ENCODE data around the gene MPPED1. TPM values are rescaled to one million over a fixed set of nuclear protein-coding genes. Genes with fewer than 3 reads are reported as not detected.

Gene MPPED1
- total RNA-seq, 1 experiment from 2014 or later, result 0.03 TPM

- DNase-seq (ENCODE audit: low read depth, low spot score), result no peak
Observed at GRCh38 chr22:43491737-43492136, 79.9 kb downstream of the MPPED1 start.

GRCh38 chr22:43493297-43493696 is 81.5 kb downstream of the MPPED1 start:
- DNase-seq (ENCODE audit: low read depth, low spot score), result no peak
- in situ Hi-C loops (cut with HindIII; ENCODE audit: low pct_unique_long_range_greater_than_20kb, low sequenced_read_pairs), result no loop called here

More at GRCh38 chr22:43491737-43492136, 79.9 kb downstream of the MPPED1 start:
- in situ Hi-C loops (cut with HindIII; ENCODE audit: low pct_unique_long_range_greater_than_20kb, low sequenced_read_pairs), result no loop called here

GRCh38 chr22:43497956-43498855 is 86.4 kb downstream of the MPPED1 start:
- in situ Hi-C loops (cut with HindIII; ENCODE audit: low pct_unique_long_range_greater_than_20kb, low sequenced_read_pairs), result no loop called here
- DNase-seq (ENCODE audit: low read depth, low spot score), result no peak

DNA sequence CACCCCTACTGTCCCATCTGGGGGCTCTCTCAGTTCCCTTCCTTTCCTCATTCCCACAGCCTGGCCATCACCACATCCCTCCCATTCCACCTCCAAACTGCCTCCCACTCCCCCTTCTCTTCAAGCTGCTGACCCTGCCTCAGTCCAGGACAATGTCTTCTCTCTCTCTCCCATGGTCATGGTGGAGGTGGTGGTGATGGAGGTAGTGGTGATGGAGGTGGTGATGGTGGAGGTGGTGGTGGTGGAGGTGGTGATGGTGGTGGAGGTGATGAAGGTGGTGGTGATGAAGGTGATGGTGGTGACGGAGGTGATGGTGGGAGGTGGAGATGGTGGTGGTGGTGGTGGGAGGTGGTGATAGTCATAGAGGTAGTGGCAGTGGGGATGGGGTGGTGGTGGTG is 87.0 kb downstream of the MPPED1 start:
- in situ Hi-C loops (cut with HindIII; ENCODE audit: low pct_unique_long_range_greater_than_20kb, low sequenced_read_pairs), result no loop called here

GRCh38 chr22:43500792-43501785 is 89.3 kb downstream of the MPPED1 start:
- in situ Hi-C loops (cut with HindIII; ENCODE audit: low pct_unique_long_range_greater_than_20kb, low sequenced_read_pairs), result no loop called here
- DNase-seq (ENCODE audit: low read depth, low spot score), result no peak

More for the DNA sequence above, 87.0 kb downstream of the MPPED1 start:
- DNase-seq (ENCODE audit: low read depth, low spot score), result no peak

DNA sequence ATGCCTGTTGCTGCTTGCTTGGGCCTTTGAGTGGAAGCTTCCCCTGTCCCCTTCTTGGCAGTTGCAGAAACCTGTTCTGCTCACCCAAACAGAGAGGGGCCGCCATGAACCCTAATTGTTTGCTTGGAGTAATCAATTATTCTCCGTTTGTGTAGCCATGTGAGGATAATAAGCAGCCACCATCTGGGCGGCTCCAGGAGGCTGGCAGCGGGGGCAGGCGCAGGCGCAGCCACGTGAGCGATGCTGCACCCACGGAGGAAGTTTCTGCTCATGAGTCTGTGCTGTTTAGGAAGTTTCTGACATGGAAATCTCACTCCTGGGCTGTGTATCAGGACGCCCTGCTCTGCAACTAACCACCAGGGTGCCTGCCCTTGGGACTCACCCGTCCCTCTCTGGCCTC is 90.1 kb downstream of the MPPED1 start:
- no peak for DNase-seq (ENCODE audit: low read depth, low spot score)
- in situ Hi-C loops (cut with HindIII; ENCODE audit: low pct_unique_long_range_greater_than_20kb, low sequenced_read_pairs), result no loop called here

DNA sequence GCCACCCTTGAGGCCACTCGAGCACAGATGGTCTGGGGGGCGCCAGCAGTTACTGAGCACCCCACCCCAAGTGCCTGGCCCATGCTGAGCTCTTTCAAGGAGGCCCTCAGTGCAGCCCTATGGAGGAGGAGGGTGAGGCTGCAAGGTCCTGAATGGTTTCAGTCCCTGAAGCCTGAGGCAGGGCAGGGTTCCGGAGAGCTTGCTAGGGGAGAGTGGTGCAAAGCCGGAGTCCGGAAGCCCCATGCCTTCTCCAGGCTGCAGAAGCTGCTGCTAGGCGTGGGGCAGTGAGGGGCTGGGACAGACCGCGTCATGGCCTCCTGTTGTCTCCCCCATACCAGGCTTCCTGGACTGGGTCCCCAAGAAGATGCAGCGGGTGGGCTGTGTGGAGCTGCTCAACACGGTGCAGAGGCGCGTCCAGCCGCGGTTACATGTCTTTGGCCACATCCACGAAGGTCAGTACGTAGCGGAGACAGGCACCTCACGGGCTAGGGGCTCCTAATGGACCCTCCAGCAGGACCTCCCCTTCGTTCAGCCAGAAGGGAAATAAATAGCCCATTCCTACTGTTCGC is 90.6 kb downstream of the MPPED1 start:
- DNase-seq (ENCODE audit: low read depth, low spot score), result no peak
- in situ Hi-C loops (cut with HindIII; ENCODE audit: low pct_unique_long_range_greater_than_20kb, low sequenced_read_pairs), result no loop called here

DNA sequence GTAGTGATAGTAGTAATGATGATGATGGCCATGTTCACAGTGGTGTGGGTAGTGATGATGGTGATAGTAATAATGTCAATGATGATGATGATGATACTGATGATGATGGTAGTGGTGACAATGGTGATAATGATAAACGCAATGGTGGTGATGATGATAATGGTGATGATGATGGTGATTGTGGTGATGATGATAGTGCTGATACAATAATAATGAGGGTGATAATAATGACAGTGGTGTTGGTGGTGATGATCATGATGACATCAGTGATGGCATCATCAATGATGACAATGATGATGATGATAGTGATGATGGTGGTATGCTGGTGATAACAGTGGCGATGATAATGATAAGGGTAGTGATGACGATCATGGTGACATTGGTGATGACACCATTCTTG is 92.3 kb downstream of the MPPED1 start:
- no peak for DNase-seq (ENCODE audit: low read depth, low spot score)
- in situ Hi-C loops (cut with HindIII; ENCODE audit: low pct_unique_long_range_greater_than_20kb, low sequenced_read_pairs), result no loop called here

DNA sequence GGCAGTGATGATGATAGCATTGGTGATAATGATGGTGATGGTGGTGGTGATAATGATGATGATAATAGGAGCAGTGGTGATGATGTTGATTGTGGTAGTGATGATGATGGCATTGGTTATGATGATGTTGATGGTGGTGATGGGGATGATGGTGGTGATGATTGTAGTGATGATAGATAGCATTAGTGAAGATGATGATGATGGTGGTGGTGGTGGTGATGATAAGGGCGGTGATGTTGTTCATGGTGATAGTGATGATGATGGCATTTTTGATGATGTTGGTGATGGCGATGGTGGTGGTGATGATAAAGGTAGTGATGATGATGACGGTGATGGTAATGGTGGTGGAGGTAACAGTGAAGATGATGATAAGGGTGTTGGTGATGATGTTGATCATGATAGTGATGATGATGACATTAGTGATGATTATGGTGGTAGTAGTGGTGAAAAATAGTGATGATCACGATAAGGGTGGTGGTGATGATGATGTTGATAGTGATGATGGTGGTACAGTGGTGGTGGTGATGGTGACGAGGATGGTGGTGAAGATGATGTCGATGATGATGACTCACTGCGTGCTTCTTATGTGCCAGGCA is 93.0 kb downstream of the MPPED1 start:
- DNase-seq (ENCODE audit: low read depth, low spot score), result no peak
- in situ Hi-C loops (cut with HindIII; ENCODE audit: low pct_unique_long_range_greater_than_20kb, low sequenced_read_pairs), result no loop called here

DNA sequence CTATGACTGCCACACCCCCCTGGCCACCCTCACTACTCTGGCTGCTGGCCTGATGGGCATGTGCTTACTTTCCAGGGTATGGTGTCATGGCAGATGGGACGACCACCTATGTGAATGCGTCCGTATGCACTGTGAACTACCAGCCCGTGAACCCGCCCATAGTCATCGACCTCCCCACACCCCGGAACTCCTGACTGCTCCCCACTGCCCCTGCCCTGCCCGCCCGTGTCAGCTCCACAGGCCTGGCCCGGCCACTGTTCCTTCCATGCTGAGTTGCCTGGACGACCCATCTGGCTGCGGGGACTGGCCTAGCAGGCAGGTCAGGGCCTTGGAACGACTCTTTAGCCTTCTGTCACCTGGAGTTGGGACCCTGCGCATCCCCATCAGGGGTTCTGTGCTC is 93.6 kb downstream of the MPPED1 start:
- DNase-seq (ENCODE audit: low read depth, low spot score), result no peak
- in situ Hi-C loops (cut with HindIII; ENCODE audit: low pct_unique_long_range_greater_than_20kb, low sequenced_read_pairs), result no loop called here

DNA sequence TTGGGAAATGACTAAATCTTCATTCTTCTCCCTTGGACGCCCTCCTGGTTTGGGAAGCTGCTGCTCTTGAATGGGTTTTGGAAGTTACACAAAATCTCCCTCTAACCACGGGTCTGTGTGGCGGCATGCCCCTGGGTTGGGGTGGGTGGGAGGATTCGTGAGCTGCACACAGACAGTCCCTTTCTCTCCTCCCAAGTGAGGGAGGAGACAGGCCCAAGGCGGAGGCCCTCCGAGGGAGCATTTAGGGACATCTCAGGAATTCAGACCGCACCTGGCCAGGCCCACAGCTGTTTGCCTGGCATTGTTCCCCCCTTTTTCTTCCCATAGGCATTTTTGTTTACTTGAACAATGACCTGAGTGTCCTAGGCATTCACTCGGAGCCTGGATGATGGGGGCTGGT is 94.1 kb downstream of the MPPED1 start:
- DNase-seq (ENCODE audit: low read depth, low spot score), result no peak
- in situ Hi-C loops (cut with HindIII; ENCODE audit: low pct_unique_long_range_greater_than_20kb, low sequenced_read_pairs), result no loop called here

DNA sequence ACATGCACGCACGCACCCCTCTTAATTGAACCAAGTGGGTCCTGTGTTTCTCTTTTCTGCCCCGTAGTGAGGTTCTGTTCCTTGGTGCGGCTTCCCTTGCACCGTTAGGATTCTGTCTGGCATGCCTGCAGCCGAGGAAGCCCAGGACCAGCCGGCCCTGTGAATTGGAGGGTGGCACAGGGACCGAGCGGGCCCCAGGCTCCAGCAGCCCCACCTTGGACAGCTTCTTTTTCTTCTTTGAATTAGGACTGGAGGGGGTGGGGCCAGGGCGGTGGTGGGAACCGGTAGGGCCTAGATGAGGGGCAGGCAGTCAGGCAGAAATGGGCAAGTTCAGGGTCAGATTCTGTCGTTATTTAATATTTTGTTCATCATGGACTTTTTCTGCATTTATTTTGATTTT is 94.7 kb downstream of the MPPED1 start:
- no peak for DNase-seq (ENCODE audit: low read depth, low spot score)
- in situ Hi-C loops (cut with HindIII; ENCODE audit: low pct_unique_long_range_greater_than_20kb, low sequenced_read_pairs), result no loop called here

GRCh38 chr22:43507235-43507634 is 95.4 kb downstream of the MPPED1 start:
- DNase-seq (ENCODE audit: low read depth, low spot score), result no peak
- in situ Hi-C loops (cut with HindIII; ENCODE audit: low pct_unique_long_range_greater_than_20kb, low sequenced_read_pairs), result no loop called here

DNA sequence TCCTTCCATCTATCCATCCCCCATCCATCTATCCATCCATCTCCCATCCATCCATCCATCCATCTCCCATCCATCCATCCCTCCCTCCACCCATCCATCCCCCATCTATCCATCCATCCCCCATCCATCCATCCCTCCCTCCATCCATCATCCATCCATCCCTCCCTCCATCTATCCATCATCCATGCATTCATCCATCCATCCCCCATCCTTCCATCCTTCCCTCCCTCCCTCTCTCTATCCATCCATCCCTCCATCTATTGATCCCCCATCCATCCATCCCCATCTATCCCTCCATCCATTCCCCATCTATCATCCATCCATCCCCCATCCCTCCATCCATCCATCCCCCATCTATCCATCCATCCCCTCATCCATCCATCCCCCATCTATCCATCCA is 96.7 kb downstream of the MPPED1 start:
- no peak for DNase-seq (ENCODE audit: low read depth, low spot score)
- in situ Hi-C loops (cut with HindIII; ENCODE audit: low pct_unique_long_range_greater_than_20kb, low sequenced_read_pairs), result no loop called here

DNA sequence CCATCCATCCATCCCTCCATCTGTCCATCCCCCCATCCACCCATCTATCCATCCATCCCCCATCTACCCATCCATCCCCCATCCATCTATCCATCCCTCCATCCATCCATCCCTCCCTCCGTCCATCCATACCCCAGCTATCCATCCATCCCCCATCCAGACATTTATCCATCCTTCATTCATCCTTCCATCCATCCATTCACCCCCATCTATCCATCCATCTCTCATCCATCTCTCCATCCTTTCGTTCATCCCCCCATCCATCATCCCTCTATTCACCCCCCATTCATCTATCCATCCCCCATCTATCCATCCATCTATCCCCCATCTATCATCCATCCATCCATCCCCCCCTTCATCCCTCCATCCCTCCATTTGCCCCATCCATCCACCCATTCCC is 97.5 kb downstream of the MPPED1 start:
- in situ Hi-C loops (cut with HindIII; ENCODE audit: low pct_unique_long_range_greater_than_20kb, low sequenced_read_pairs), result no loop called here
- DNase-seq (ENCODE audit: low read depth, low spot score), result no peak

DNA sequence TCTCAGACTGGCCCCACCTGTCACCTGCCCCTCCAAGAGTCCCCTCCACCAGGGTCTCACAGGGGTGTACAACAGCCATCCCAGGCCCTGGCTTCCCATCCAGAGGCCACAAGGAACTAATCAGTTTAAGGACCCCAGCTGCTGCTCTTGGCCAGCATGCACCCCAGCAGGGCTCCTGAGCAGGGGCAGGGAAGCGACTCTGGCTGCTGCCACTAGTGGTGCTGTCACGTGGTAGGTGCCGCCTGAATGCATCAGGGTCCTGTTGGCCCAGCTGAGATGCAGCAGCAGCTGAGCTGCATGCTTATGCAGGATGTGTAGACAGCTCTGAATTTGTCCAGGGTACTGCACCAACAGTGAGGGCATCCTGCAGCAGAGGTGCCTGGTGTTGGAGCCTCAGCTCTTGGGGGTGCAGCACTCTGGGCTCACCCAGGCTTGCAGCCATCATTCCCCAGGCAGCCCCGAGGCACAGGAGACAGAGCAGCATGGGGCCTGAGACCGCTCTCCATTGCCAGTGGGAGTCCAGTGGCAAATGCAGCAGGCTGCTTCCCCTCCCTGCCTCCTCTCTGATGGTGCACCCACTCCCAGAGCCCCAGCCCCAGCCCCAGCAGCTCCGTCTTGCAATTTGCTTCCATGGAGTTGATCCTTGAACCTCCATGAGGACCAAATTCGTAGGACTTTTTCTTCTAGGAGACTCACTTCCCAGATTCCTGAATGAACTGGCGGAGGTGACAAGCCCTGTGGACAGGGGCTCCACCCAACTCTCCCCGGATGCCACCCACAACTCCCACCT is 98.7 kb downstream of the MPPED1 start:
- no peak for DNase-seq (ENCODE audit: low read depth, low spot score)
- in situ Hi-C loops (cut with HindIII; ENCODE audit: low pct_unique_long_range_greater_than_20kb, low sequenced_read_pairs), result no loop called here

GRCh38 chr22:43511276-43511910 is 99.6 kb downstream of the MPPED1 start:
- no peak for DNase-seq (ENCODE audit: low read depth, low spot score)
- in situ Hi-C loops (cut with HindIII; ENCODE audit: low pct_unique_long_range_greater_than_20kb, low sequenced_read_pairs), result no loop called here

Measured in SK-MEL-5 (cell line).